K562 (cell line): Measurements from ENCODE around the gene ZBTB39. TPM values are rescaled to one million over a fixed set of nuclear protein-coding genes. Genes with fewer than 3 reads are reported as not detected.

Experiments
- FOXK2 ChIP-seq, 2 experiments: fragments of 450-650 bp; IDR thresholded peaks in 1 of 2; conservative IDR thresholded peaks in 1 of 2; 2 replicates each; pipeline ENCODE4 v1.6.1; 2016; ENCODE audit warnings: low read depth in 2 of 2, mild to moderate bottlenecking in 1 of 2
- SLC30A9 ChIP-seq: fragments of 250-450 bp; sonication (Bioruptor Pico); IDR thresholded peaks from 2 replicates; pipeline ENCODE4 v1.8.0; 2022; ENCODE audit warnings: mild to moderate bottlenecking, moderate library complexity
- polyA plus RNA-seq, 8 experiments: library from polyadenylated mRNA; depleted of rRNA in 4 of 8; stranded (reverse) in 5 of 8; unstranded in 3 of 8; fragments of >200 nt; fragmentation: Nextera tagmentation in 2 of 8; fragmentation: Illumina TruSeq in 1 of 8; extraction: Ambion mirVana in 2 of 8; extraction: Trizol in 1 of 8; gene quantifications; 2 replicates each; pipeline versions ENCODE4 v1.2.1 to v1.2.3, GENCODE V29; 2011 to 2014; ENCODE audit warnings: inconsistent platforms in 1 of 8, missing spikeins in 1 of 8
- total RNA-seq, 7 experiments: library from RNA; depleted of rRNA in 6 of 7; stranded (reverse); fragments of >200 nt in 6 of 7; fragmentation: Illumina TruSeq in 2 of 7; extraction: Trizol in 2 of 7; gene quantifications; 2 replicates each; pipeline versions ENCODE4 v1.2.1 to v1.2.3, GENCODE V29; 2011 to 2021; ENCODE audit warnings: low replicate concordance in 1 of 7
- TF ChIP-seq, protein P1 (sequence below): fragments of 450-650 bp; IDR thresholded peaks from 2 replicates; pipeline ENCODE4 v1.6.1; 2016; ENCODE audit warnings: low read depth
- TF ChIP-seq, protein P2 (sequence below): sonication (generic); formaldehyde crosslinking; IDR thresholded peaks from 2 replicates; pipeline ENCODE4 v1.8.0; 2023; ENCODE audit warnings: mild to moderate bottlenecking, missing genetic modification reagents
- TF ChIP-seq, protein P3 (sequence below): fragments of 250-450 bp; sonication (Bioruptor Pico); IDR thresholded peaks from 2 replicates; pipeline ENCODE4 v1.8.0; 2022; ENCODE audit warnings: inconsistent platforms
- TF ChIP-seq, protein P4 (sequence below): fragments of 250-450 bp; sonication (Bioruptor Pico); IDR thresholded peaks from 2 replicates; pipeline ENCODE4 v1.4.0; 2020

Gene ZBTB39
- total and polyA plus RNA-seq, 9 of the 15 experiments (the other 6 are each of a cell fraction or from before 2014, with no cell fraction given) = 3.3 to 13.3 (median 8.6) TPM

DNA sequence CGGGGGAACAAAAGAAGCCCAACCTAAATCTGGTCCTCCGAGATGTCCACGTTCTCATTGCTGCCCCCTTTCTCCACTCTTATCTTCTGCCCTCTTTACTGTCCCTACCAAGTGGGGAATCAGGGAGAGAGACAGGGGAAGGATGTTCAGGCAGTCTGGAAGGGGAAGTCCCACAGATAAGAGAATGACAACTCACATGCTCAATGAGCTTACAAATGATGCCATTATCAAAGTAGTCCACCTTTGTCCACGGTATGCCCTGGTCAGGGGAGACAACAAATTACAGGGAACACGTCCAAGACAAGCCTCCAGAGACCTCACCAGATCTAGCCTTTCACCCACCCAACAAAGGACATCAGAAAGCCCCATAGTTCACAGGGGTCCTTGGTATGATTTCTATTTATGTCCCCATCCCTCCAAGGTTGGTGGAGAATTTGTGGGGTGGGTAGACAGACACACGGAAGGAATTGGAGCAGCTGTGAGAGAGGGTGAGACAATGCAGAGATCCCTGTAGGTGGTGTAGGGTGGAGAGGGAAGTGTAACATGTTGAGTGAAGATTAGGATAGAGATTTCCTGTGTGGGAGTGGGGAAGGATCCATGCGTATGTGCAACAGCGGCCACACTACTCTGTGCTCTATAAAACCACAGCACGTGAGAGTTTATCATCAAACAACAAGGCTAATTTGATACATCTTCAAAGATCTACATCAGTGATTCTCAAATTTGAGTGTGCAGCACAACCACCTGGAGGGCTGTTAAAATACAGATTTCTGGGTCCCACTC is 32.9 kb upstream of the ZBTB39 start (continued):
- TF ChIP-seq, protein P1, sequence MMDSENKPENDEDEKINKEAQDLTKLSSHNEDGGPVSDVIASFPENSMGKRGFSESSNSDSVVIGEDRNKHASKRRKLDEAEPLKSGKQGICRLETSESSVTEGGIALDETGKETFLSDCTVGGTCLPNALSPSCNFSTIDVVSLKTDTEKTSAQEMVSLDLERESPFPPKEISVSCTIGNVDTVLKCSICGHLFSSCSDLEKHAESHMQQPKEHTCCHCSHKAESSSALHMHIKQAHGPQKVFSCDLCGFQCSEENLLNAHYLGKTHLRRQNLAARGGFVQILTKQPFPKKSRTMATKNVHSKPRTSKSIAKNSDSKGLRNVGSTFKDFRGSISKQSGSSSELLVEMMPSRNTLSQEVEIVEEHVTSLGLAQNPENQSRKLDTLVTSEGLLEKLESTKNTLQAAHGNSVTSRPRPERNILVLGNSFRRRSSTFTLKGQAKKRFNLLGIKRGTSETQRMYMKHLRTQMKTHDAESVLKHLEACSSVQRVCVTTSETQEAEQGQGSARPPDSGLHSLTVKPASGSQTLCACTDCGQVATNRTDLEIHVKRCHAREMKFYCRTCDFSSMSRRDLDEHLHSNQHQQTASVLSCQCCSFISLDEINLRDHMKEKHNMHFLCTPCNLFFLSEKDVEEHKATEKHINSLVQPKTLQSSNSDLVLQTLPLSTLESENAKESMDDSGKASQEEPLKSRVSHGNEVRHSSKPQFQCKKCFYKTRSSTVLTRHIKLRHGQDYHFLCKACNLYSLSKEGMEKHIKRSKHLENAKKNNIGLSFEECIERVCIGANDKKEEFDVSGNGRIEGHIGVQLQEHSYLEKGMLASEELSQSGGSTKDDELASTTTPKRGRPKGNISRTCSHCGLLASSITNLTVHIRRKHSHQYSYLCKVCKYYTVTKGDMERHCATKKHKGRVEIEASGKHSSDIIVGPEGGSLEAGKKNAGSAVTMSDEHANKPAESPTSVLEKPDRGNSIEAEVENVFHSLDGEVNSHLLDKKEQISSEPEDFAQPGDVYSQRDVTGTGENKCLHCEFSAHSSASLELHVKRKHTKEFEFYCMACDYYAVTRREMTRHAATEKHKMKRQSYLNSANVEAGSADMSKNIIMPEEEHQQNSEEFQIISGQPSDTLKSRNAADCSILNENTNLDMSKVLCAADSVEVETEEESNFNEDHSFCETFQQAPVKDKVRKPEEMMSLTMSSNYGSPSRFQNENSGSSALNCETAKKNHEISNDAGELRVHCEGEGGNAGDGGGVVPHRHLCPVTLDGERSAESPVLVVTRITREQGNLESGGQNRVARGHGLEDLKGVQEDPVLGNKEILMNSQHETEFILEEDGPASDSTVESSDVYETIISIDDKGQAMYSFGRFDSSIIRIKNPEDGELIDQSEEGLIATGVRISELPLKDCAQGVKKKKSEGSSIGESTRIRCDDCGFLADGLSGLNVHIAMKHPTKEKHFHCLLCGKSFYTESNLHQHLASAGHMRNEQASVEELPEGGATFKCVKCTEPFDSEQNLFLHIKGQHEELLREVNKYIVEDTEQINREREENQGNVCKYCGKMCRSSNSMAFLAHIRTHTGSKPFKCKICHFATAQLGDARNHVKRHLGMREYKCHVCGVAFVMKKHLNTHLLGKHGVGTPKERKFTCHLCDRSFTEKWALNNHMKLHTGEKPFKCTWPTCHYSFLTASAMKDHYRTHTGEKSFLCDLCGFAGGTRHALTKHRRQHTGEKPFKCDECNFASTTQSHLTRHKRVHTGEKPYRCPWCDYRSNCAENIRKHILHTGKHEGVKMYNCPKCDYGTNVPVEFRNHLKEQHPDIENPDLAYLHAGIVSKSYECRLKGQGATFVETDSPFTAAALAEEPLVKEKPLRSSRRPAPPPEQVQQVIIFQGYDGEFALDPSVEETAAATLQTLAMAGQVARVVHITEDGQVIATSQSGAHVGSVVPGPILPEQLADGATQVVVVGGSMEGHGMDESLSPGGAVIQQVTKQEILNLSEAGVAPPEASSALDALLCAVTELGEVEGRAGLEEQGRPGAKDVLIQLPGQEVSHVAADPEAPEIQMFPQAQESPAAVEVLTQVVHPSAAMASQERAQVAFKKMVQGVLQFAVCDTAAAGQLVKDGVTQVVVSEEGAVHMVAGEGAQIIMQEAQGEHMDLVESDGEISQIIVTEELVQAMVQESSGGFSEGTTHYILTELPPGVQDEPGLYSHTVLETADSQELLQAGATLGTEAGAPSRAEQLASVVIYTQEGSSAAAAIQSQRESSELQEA = no peak
- no peak for TF ChIP-seq FOXK2 (conservative IDR thresholded peaks at IDR 0.05 in 1 of 2, IDR thresholded peaks at IDR 0.05 in 1 of 2; ENCODE audit: low read depth in 2 of 2)
- TF ChIP-seq, protein P2, sequence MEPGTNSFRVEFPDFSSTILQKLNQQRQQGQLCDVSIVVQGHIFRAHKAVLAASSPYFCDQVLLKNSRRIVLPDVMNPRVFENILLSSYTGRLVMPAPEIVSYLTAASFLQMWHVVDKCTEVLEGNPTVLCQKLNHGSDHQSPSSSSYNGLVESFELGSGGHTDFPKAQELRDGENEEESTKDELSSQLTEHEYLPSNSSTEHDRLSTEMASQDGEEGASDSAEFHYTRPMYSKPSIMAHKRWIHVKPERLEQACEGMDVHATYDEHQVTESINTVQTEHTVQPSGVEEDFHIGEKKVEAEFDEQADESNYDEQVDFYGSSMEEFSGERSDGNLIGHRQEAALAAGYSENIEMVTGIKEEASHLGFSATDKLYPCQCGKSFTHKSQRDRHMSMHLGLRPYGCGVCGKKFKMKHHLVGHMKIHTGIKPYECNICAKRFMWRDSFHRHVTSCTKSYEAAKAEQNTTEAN (CRISPR knock-in tag) = no peak
- TF ChIP-seq, protein P3, sequence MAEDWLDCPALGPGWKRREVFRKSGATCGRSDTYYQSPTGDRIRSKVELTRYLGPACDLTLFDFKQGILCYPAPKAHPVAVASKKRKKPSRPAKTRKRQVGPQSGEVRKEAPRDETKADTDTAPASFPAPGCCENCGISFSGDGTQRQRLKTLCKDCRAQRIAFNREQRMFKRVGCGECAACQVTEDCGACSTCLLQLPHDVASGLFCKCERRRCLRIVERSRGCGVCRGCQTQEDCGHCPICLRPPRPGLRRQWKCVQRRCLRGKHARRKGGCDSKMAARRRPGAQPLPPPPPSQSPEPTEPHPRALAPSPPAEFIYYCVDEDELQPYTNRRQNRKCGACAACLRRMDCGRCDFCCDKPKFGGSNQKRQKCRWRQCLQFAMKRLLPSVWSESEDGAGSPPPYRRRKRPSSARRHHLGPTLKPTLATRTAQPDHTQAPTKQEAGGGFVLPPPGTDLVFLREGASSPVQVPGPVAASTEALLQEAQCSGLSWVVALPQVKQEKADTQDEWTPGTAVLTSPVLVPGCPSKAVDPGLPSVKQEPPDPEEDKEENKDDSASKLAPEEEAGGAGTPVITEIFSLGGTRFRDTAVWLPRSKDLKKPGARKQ = no peak
- TF ChIP-seq, protein P4, sequence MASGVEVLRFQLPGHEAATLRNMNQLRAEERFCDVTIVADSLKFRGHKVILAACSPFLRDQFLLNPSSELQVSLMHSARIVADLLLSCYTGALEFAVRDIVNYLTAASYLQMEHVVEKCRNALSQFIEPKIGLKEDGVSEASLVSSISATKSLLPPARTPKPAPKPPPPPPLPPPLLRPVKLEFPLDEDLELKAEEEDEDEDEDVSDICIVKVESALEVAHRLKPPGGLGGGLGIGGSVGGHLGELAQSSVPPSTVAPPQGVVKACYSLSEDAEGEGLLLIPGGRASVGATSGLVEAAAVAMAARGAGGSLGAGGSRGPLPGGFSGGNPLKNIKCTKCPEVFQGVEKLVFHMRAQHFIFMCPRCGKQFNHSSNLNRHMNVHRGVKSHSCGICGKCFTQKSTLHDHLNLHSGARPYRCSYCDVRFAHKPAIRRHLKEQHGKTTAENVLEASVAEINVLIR = no peak
- TF ChIP-seq SLC30A9 (CRISPR knock-in tag) = no peak
